ENCODE data around the gene APP.

Gene APP

DNA sequence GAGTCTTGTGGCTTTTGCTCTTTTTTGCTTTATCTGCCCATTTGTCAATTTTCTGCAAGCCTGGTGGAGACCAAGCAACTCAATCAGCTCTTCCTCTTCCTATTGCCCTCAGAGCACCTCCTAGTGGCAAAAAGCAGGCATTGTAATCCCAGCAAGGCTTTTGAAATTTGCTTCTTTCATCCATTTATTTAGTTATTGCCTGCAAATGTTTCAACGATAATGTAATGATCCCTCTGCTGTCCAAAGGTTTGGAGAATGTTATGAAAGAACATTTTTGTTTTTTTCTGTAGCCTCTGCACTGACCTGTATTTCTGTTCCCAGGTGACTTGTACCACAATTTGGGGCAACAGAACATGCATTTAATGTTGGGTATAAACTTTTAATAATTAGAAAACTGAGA is 308.0 kb downstream of the APP start:
- H3K9me2 ChIP-seq (replicated peaks; ENCODE audit: control insufficient read depth, low read length): no peaks in the 10 kb centered on the region
- no peaks in the 10 kb centered on the region for H3F3A ChIP-seq (ENCODE audit: control insufficient read depth, insufficient read depth)
- TF ChIP-seq, protein P1, sequence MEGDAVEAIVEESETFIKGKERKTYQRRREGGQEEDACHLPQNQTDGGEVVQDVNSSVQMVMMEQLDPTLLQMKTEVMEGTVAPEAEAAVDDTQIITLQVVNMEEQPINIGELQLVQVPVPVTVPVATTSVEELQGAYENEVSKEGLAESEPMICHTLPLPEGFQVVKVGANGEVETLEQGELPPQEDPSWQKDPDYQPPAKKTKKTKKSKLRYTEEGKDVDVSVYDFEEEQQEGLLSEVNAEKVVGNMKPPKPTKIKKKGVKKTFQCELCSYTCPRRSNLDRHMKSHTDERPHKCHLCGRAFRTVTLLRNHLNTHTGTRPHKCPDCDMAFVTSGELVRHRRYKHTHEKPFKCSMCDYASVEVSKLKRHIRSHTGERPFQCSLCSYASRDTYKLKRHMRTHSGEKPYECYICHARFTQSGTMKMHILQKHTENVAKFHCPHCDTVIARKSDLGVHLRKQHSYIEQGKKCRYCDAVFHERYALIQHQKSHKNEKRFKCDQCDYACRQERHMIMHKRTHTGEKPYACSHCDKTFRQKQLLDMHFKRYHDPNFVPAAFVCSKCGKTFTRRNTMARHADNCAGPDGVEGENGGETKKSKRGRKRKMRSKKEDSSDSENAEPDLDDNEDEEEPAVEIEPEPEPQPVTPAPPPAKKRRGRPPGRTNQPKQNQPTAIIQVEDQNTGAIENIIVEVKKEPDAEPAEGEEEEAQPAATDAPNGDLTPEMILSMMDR (IDR thresholded peaks at IDR 0.05; ENCODE audit: low read depth, low read length, poor library complexity, severe bottlenecking): peak; percentile 83
- TF ChIP-seq EZH2phosphoT487 (IDR thresholded peaks at IDR 0.05; ENCODE audit: borderline replicate concordance, low read length): no peak

DNA sequence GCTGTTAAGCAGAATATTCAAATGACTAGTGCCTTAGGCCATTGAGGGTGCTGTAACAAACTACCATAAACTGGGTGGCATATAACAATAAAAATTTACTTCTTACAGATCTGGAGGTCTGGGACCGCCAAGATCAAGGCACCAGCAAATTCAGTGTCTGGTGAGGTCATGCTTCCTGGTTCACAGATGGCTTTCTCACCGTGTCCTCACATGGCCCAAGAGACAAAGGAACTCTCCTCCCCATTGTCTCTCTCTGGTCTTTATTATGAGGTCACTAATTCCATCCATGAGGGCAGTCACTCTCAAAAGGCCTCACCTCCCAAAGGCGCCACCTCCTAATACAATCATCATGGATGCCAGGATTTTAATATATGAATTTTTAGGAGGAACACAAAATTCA is 308.5 kb downstream of the APP start:
- Histone ChIP-seq H3K27me3 (ENCODE audit: control insufficient read depth, low read length) (no peaks in the 10 kb centered on the region), H3K36me3 (ENCODE audit: control insufficient read depth, low read length) (no peaks in the 10 kb centered on the region), H3K4me1 (ENCODE audit: control insufficient read depth, low read length) (no peaks in the 10 kb centered on the region), H4K20me1 (ENCODE audit: control insufficient read depth, insufficient read depth, low read depth, low read length) (no peaks in the 10 kb centered on the region), H3K9me2 (replicated peaks; ENCODE audit: control insufficient read depth, low read length) (no peaks in the 10 kb centered on the region), H3K9me3 (ENCODE audit: control insufficient read depth, insufficient read depth, low read length) (no peaks in the 10 kb centered on the region), H3K4me2 (ENCODE audit: low read length) (no peak overlapping the region), H3K4me3 (ENCODE audit: low read length) (no peak overlapping the region), H3K79me2 (ENCODE audit: control insufficient read depth, low read length) (no peaks in the 10 kb centered on the region), H3K27ac (ENCODE audit: low read depth, low read length) (no peak overlapping the region), H3F3A (ENCODE audit: control insufficient read depth, insufficient read depth) (no peaks in the 10 kb centered on the region)
- TF ChIP-seq EZH2phosphoT487 (IDR thresholded peaks at IDR 0.05; ENCODE audit: borderline replicate concordance, low read length): no peak
- TF ChIP-seq, protein P1 (IDR thresholded peaks at IDR 0.05; ENCODE audit: low read depth, low read length, poor library complexity, severe bottlenecking): no peak

More for the DNA sequence above, 308.0 kb downstream of the APP start:
- Histone ChIP-seq H3K27me3 (ENCODE audit: control insufficient read depth, low read length) (no peaks in the 10 kb centered on the region), H3K79me2 (ENCODE audit: control insufficient read depth, low read length) (no peaks in the 10 kb centered on the region), H3K9me3 (ENCODE audit: control insufficient read depth, insufficient read depth, low read length) (no peaks in the 10 kb centered on the region), H3K4me3 (ENCODE audit: low read length) (no peak overlapping the region), H3K4me2 (ENCODE audit: low read length) (no peak overlapping the region), H3K4me1 (ENCODE audit: control insufficient read depth, low read length) (no peaks in the 10 kb centered on the region), H3K36me3 (ENCODE audit: control insufficient read depth, low read length) (no peaks in the 10 kb centered on the region), H3K27ac (ENCODE audit: low read depth, low read length) (no peak overlapping the region), H4K20me1 (ENCODE audit: control insufficient read depth, insufficient read depth, low read depth, low read length) (no peaks in the 10 kb centered on the region)

DNA sequence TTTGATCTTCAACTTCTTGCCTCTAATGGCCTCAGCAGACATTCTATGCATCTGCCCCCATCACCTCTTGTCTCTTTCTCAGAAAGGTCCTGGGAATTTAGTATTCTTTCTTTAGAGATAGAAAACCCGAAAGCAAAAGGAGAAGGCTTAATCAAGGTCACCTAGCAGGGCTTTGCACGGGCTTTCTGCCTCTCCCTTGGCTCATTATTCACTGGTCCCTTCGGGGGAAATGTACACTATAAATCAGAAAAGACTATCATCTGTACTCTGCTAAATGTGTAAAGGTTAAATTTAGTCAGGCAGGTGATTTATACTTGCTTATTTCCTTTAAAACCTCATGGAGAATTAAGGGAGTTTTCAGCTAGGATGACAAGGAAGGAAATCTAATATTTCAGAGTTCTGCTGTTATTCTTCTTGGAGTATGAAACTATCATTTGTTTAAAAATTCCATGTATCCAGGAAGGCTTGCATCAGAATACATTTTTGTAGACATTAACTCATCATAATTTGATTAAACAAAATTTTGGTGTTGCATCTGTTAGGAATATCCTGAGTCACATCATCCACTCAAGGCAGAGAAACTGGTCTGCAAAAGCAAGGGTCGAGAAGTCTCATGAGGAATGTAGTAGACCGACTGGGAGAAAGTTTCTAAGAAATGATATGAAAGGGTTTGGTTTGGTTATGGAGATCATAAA is 311.2 kb downstream of the APP start:
- Histone ChIP-seq H4K20me1 (ENCODE audit: control insufficient read depth, insufficient read depth, low read depth, low read length) (no peaks in the 10 kb centered on the region), H3K27me3 (ENCODE audit: control insufficient read depth, low read length) (peaks cover 3% of the 10 kb centered on the region; the same call in 1 of the 2 replicates), H3K36me3 (ENCODE audit: control insufficient read depth, low read length) (no peaks in the 10 kb centered on the region), H3K9me3 (ENCODE audit: control insufficient read depth, insufficient read depth, low read length) (no peaks in the 10 kb centered on the region), H3K4me1 (ENCODE audit: control insufficient read depth, low read length) (no peaks in the 10 kb centered on the region), H3K4me2 (ENCODE audit: low read length) (no peak overlapping the region), H3K4me3 (ENCODE audit: low read length) (no peak overlapping the region), H3K27ac (ENCODE audit: low read depth, low read length) (no peak overlapping the region), H3K9me2 (replicated peaks; ENCODE audit: control insufficient read depth, low read length) (no peaks in the 10 kb centered on the region), H3F3A (ENCODE audit: control insufficient read depth, insufficient read depth) (no peaks in the 10 kb centered on the region), H3K79me2 (ENCODE audit: control insufficient read depth, low read length) (no peaks in the 10 kb centered on the region)
- TF ChIP-seq, protein P1 (IDR thresholded peaks at IDR 0.05; ENCODE audit: low read depth, low read length, poor library complexity, severe bottlenecking): no peak
- TF ChIP-seq EZH2phosphoT487 (IDR thresholded peaks at IDR 0.05; ENCODE audit: borderline replicate concordance, low read length): no peak

All from DOHH2 (cell line).